WERI-Rb-1 (cell line): ENCODE results near the gene FOXA1.

Experiments used
- DNase-seq: peaks from one replicate; pipeline ENCODE4 v3.0.0-alpha.2; 2020
- H3K27ac ChIP-seq: fragments of 250-450 bp; sonication (Bioruptor Pico); 2 replicates; pipeline ENCODE4 v1.5.1; 2020; ENCODE audit warnings: mild to moderate bottlenecking, moderate library complexity
- H3K27me3 ChIP-seq: fragments of 250-450 bp; sonication (Bioruptor Pico); 2 replicates; pipeline ENCODE4 v1.5.1; 2021; ENCODE audit warnings: mild to moderate bottlenecking, low read depth, moderate library complexity; ENCODE audit not compliant: insufficient read depth, severe bottlenecking
- H3K36me3 ChIP-seq: fragments of 250-450 bp; sonication (Bioruptor Pico); 2 replicates; pipeline ENCODE4 v1.5.1; 2020; ENCODE audit warnings: mild to moderate bottlenecking, moderate library complexity
- H3K4me3 ChIP-seq: 2 replicates; pipeline ENCODE4 v1.5.1; 2011; ENCODE audit warnings: low read depth, mild to moderate bottlenecking, control low read depth, low read length
- H3K9me3 ChIP-seq: fragments of 250-450 bp; sonication (Bioruptor Pico); 2 replicates; pipeline ENCODE4 v1.5.1; 2021; ENCODE audit warnings: mild to moderate bottlenecking, moderate library complexity; ENCODE audit not compliant: severe bottlenecking
- TF ChIP-seq, protein P1 (sequence below): IDR thresholded peaks from 2 replicates; pipeline ENCODE4 v1.5.1; 2011; ENCODE audit warnings: low read depth, mild to moderate bottlenecking, control low read depth, inconsistent platforms, low read length

FOXA1 gene

DNA sequence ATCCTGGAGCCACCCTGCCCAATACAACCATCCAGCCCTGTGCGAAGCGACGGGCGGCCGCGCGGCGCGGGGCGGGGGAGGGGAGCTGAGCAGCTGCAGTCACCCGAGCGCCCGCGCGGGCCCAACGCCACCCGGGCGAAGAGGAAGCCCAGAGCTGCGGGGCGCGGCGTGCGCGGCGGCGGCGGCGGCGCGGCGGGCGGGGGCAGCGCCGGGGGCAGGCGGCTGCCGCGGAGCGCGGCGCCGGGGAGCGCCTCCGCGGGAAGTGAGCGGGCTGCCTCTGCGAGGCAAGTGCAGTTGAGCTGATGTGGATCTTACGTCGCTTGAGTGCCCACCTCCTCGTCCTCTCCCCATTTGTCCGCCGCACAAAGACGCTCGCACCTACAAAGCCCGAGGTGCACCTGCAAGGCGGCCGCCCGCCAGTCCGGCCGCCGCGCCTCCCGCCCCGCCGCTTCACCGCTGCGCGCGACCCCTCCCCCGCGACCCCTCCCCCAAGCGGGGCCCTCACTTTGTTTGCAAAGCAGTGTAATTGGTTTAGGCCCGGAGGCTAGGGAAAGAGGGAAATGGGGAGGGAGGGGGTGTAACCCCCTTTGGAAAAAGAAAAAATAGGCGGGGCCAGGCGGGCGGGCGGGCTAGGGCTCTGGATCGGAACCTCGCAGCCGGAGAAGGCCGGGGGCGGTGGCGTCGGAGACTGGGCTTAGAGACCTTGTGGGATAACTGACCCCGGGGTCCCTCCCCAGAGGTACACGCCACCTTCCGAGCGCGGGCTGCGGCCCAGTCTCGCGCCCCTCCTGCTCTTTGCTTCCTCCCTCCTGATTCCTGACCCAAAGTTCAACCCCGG is at the start of gene FOXA1, which contains the start of gene TTC6:
FOXA1 (minus strand) TSS at position 279 of the 838 bp plus-strand sequence; CDS start at position 2, 277 bp downstream.
TTC6 (plus strand) TSS at position 659 of the 838 bp plus-strand sequence. CDS start 26,436 bp downstream, outside the sequence.
- TF ChIP-seq, protein P1, sequence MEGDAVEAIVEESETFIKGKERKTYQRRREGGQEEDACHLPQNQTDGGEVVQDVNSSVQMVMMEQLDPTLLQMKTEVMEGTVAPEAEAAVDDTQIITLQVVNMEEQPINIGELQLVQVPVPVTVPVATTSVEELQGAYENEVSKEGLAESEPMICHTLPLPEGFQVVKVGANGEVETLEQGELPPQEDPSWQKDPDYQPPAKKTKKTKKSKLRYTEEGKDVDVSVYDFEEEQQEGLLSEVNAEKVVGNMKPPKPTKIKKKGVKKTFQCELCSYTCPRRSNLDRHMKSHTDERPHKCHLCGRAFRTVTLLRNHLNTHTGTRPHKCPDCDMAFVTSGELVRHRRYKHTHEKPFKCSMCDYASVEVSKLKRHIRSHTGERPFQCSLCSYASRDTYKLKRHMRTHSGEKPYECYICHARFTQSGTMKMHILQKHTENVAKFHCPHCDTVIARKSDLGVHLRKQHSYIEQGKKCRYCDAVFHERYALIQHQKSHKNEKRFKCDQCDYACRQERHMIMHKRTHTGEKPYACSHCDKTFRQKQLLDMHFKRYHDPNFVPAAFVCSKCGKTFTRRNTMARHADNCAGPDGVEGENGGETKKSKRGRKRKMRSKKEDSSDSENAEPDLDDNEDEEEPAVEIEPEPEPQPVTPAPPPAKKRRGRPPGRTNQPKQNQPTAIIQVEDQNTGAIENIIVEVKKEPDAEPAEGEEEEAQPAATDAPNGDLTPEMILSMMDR, result no peak
- Histone ChIP-seq H3K27me3 (peaks cover 91% of the 10 kb centered on the region), H3K9me3 (peaks cover 6% of the 10 kb centered on the region), H3K36me3 (no peaks in the 10 kb centered on the region; the same call in 1 of the 2 replicates), H3K27ac (peak within 1 kb of the TSS; percentile 53), H3K4me3 (peak within 1 kb of the TSS; percentile 43)
- DNase-seq, result peak; percentile 30

DNA sequence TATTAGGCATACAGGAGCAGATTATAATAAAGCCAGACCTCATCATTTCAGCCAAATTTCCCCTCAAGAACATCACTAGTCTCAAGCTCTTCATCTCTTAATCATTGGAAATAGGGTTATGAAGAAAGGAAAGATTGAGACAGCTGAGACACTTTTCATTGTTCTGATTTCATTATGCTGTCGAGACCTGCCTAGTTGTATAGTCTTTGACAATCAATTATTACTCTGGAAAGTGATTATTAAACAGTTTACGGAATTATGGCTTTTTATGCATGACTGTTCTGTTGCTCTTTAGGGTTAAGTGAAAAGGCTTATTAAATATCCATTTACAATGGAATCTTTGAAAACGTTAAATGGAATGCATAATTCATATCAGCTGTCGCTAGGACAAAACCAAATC is 48.7 kb upstream of the FOXA1 start:
- Histone ChIP-seq H3K27ac (no peak overlapping the region), H3K36me3 (no peaks in the 10 kb centered on the region), H3K9me3 (no peaks in the 10 kb centered on the region), H3K27me3 (peaks cover 19% of the 10 kb centered on the region), H3K4me3 (no peak overlapping the region)
- TF ChIP-seq, protein P1, result no peak
- DNase-seq, result no peak

- peaks cover 19% of the 10 kb centered on the region for H3K27me3 ChIP-seq
- H3K36me3 ChIP-seq, result no peaks in the 10 kb centered on the region
- TF ChIP-seq, protein P1, result no peak
- H3K4me3 ChIP-seq, result no peak overlapping the region
- no peak overlapping the region for H3K27ac ChIP-seq
- no peaks in the 10 kb centered on the region for H3K9me3 ChIP-seq
- no peak for DNase-seq
Measured at GRCh38 chr14:37642125-37642524, 47.1 kb upstream of the FOXA1 start.

DNA sequence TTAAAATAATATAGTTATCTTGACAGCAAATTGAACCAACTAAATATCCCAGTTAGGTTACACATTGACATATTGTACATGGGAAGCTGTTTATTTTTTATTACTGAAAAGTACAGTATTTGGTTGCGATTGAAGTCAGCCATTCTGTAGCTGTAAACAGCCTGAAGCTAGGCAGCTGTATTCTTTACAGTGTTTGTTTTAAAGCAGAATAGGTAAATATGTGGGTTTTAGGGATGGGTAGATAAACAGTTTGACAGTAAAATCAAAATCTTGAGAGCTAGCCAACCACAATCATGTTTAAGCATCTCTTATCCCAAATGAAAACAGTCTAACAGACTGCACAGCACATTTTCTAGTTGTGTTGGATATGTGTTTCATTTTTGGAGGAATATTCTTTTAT is 46.1 kb upstream of the FOXA1 start:
- H3K4me3 ChIP-seq, result no peak overlapping the region
- no peaks in the 10 kb centered on the region for H3K9me3 ChIP-seq
- DNase-seq, result no peak
- peaks cover 17% of the 10 kb centered on the region for H3K27me3 ChIP-seq
- no peak overlapping the region for H3K27ac ChIP-seq
- H3K36me3 ChIP-seq, result no peaks in the 10 kb centered on the region
- TF ChIP-seq, protein P1, result no peak

DNA sequence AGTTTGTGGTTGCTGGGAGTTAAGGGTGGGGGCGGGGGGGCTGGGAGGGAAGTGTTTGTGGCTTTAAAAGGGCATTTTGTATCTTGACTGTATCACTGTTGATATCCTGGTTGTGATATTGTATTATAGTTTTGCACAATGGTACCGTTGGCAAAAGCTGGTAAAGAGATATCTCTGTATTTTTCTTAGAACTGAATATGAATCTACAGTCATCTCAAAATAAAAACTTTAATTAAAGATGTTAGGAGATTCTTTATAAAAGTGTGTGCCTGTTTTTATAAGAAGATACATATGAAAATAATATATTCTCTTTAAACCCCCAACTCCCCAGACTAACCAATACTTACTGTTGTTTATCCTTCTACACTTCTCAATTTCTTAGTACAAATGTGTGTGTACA is 43.5 kb upstream of the FOXA1 start:
- no peak overlapping the region for H3K27ac ChIP-seq
- no peaks in the 10 kb centered on the region for H3K36me3 ChIP-seq
- peaks cover 12% of the 10 kb centered on the region for H3K27me3 ChIP-seq
- no peak overlapping the region for H3K4me3 ChIP-seq
- H3K9me3 ChIP-seq, result no peaks in the 10 kb centered on the region
- DNase-seq, result no peak
- TF ChIP-seq, protein P1, result no peak
